ENCODE results near the gene COL5A3. TPM values are rescaled to one million over a fixed set of nuclear protein-coding genes. Genes with fewer than 3 reads are reported as not detected.
A peak's percentile ranks its signal among the peaks of the same experiment; 100 is the strongest.

COL5A3 gene
- total RNA-seq, 4 donors from 2014 or later: 9.8 to 30.8 (median 25.2) TPM

DNA sequence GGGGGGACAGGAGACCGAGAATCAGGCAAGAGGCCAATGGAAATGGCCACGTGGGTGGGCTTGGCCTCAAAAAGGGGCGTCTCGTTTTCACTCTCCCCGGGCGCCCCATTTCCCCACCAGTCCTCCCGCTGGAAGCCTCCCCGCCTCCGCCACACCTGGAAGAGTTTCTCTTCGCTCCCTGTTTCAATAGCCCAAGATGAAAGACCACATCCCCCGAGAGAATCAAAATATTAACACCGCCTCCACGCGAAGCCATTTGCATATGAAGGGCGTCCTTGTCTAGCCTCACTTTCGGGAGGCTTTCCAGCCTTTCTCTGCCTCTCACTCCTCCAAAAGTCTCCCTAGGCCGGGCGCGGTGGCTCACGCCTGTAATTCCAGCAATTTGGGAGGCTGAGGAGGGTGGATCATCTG is 73.3 kb downstream of the COL5A3 start:
- Histone ChIP-seq H3K4me3 (no peak overlapping the region), H3K36me3 (no peaks in the 10 kb centered on the region), H3K27ac (no peak overlapping the region), H3K9me3 (peaks cover 0 to 7% (median 0%) of the 10 kb centered on the region in 3 donors), H3K4me1 (peaks cover 0 to 35% (median 16%) of the 10 kb centered on the region in 3 donors), H3K27me3 (peaks cover 76% of the 10 kb centered on the region)
- WGBS, 2 donors (ENCODE audit: low coverage in 1 of 2): 13 to 16% methylated on average over 5 to 9 of the region's 20 CpGs
- ATAC-seq: no peak
- TF ChIP-seq EP300 (IDR thresholded peaks at IDR 0.05) (no peak), POLR2A (IDR thresholded peaks at IDR 0.05) (no peak), POLR2AphosphoS5 (IDR thresholded peaks at IDR 0.05) (no peak)
- TF ChIP-seq, protein P1, sequence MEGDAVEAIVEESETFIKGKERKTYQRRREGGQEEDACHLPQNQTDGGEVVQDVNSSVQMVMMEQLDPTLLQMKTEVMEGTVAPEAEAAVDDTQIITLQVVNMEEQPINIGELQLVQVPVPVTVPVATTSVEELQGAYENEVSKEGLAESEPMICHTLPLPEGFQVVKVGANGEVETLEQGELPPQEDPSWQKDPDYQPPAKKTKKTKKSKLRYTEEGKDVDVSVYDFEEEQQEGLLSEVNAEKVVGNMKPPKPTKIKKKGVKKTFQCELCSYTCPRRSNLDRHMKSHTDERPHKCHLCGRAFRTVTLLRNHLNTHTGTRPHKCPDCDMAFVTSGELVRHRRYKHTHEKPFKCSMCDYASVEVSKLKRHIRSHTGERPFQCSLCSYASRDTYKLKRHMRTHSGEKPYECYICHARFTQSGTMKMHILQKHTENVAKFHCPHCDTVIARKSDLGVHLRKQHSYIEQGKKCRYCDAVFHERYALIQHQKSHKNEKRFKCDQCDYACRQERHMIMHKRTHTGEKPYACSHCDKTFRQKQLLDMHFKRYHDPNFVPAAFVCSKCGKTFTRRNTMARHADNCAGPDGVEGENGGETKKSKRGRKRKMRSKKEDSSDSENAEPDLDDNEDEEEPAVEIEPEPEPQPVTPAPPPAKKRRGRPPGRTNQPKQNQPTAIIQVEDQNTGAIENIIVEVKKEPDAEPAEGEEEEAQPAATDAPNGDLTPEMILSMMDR (IDR thresholded peaks at IDR 0.05): no peak

DNA sequence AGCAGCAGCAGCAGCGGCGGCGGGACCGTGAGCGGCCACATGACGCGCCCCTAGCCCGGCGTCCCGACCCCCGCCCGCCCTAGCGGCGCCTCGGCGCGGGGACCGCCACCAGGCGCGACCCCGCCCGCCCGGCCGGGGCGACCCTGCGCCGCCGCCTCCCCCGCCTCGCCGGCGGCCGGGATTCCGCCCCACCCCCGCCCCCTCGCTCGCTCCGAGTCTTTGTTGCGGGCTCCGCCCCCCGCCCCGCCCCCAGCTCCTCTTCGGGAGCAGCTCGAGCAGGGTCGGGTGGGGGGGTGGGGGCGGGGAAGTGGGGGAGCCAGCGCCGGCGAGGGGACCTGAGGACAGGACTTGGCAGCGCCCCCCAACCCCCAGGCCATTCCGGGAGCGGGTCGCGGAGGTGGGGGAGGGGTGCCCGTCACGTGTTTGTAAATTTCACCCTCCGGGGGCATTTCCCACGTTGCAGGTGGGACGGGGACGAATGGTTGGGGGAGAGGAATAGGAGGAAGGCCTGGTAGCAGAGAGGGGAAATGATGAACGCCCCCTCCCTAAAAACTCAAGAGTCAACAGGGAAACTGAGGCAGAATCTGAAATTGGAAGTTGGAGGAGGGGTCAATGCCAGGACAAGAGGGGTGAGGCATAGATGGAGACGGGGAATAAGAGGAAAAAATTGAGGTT is 73.8 kb downstream of the COL5A3 start, which contains the start of gene OLFM2:
Gene OLFM2, minus strand, starts transcription at position 190 of the 675 bp plus-strand sequence. Its CDS starts 149 bp downstream, at position 41.
- H3K4me1 ChIP-seq: peaks cover 0 to 35% (median 16%) of the 10 kb centered on the region in 3 donors
- ATAC-seq: no peak
- no peaks in the 10 kb centered on the region for H3K36me3 ChIP-seq
- TF ChIP-seq POLR2A (IDR thresholded peaks at IDR 0.05): no peak
- TF ChIP-seq EP300 (IDR thresholded peaks at IDR 0.05): no peak
- TF ChIP-seq, protein P1 (IDR thresholded peaks at IDR 0.05): no peak
- TF ChIP-seq POLR2AphosphoS5 (IDR thresholded peaks at IDR 0.05): no peak
- peak within 1 kb of the TSS; percentile 8 to 52 for H3K4me3 ChIP-seq
- H3K27ac ChIP-seq: peak within 1 kb of the TSS in 1 of 4 donors; percentile 46
- H3K27me3 ChIP-seq: peaks cover 81% of the 10 kb centered on the region
- peaks cover 0 to 1% (median 0%) of the 10 kb centered on the region in 3 donors for H3K9me3 ChIP-seq
- WGBS, 2 donors (ENCODE audit: low coverage in 1 of 2): 2 to 16% methylated on average over 2 to 6 of the region's 62 CpGs

DNA sequence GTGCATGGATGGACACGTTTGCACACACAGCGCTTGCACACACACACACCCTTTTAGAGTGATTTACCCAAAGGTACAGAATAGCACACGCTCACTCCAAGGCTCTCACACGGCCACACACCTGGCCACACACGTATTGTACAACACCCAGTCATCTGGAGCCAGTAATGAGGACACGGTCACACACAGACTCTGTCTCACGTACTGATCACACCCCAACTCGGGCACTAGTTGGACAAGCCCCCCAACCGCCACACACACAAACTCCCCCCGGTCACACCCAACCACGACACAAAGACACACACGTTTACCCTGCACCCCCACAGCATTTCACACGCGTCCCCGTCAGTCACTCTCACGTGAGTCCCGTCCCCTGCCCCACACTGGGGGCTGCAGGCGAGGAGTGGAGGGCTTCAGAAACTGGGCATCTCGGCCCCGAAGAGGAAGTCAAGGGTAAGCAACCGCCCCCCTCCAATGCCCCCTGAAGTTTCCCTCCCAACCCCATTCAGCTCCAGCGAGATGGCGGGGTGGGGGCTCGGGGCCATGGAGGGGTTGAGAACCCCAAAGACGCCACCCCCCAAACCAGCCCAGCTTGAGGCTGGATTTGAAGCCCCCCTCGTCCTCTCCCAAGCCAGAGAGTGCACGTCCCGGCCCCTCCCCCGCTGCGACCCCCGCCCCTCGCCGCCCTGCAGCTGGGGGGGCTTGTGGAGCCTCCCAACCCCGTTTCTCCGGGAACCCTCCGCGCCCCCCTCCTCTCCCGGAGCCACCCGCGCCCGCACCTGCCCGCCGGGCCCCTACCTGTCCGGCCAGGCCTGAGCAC is 74.6 kb downstream of the COL5A3 start:
- WGBS, 2 donors (ENCODE audit: low coverage in 1 of 2): 0 to 2% methylated on average over 2 to 14 of the region's 44 CpGs
- Histone ChIP-seq H3K27me3 (peaks cover 88% of the 10 kb centered on the region), H3K27ac (peak overlapping the region in 1 of 4 donors; percentile 46), H3K36me3 (no peaks in the 10 kb centered on the region), H3K4me3 (peak overlapping the region; percentile 8 to 52), H3K4me1 (peaks cover 0 to 43% (median 16%) of the 10 kb centered on the region in 3 donors), H3K9me3 (no peaks in the 10 kb centered on the region)
- TF ChIP-seq, protein P1 (IDR thresholded peaks at IDR 0.05): no peak
- TF ChIP-seq POLR2AphosphoS5 (IDR thresholded peaks at IDR 0.05): no peak
- TF ChIP-seq EP300 (IDR thresholded peaks at IDR 0.05): no peak
- TF ChIP-seq POLR2A (IDR thresholded peaks at IDR 0.05): no peak
- ATAC-seq: no peak

DNA sequence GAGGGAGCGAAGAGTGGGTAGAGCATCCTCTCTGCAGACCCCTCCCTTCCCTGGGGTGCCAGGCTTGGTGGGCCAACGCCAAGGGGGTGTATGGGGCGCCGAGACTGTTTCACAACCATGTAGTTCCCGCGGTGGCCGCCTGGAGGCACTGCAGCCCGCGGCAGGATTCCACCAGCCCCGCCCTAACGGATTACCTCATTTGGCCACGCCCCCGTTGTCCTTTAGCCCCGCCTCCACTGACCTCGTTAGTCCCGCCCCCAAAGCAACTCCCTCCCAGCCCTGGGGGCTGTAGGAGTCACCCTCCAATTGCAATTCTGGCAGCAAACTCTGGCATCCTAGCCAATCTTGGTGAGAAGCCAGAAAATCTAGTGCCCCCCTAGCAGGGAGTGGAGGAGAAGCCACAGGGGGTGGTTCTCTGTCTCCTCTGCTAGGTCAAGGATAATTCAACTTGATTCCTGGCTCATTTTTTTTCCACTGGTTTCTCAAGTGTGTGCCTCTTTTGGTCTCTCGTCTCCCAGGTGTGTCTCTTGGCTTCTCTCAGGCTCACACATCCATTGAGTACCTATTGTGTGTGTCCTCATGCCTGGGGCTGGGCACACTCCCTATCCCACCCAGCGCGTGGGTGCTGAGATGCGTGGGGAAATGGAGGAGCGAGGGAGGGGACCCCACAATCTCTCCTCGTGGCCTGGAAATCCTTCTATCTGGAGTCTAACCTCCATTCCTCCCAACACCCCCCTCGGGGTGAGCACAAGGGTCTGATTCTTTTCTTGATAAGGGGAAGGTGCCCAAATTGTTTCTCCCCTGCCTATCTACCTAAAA is 76.0 kb downstream of the COL5A3 start:
- H3K4me3 ChIP-seq: no peak overlapping the region
- H3K27me3 ChIP-seq: peaks cover 91% of the 10 kb centered on the region
- WGBS, 2 donors (ENCODE audit: low coverage in 1 of 2): 6 to 10% methylated on average over 3 to 8 of the region's 23 CpGs
- H3K4me1 ChIP-seq: peaks cover 0 to 44% (median 16%) of the 10 kb centered on the region in 3 donors
- no peaks in the 10 kb centered on the region for H3K36me3 ChIP-seq
- peak overlapping the region in 1 of 4 donors; percentile 18 for H3K27ac ChIP-seq
- ATAC-seq: peak; percentile 67
- H3K9me3 ChIP-seq: no peaks in the 10 kb centered on the region
- peak; percentile 4 for TF ChIP-seq POLR2AphosphoS5 (IDR thresholded peaks at IDR 0.05)
- TF ChIP-seq, protein P1 (IDR thresholded peaks at IDR 0.05): peak in 3 of 4 experiments; percentile 74 to 84 (median 78)
- no peak for TF ChIP-seq EP300 (IDR thresholded peaks at IDR 0.05)
- TF ChIP-seq POLR2A (IDR thresholded peaks at IDR 0.05): no peak

Measured in gastroesophageal sphincter (tissue), 4 donors.